GM12878 (cell line): ENCODE measurements around the gene LCA5. TPM values are rescaled to one million over a fixed set of nuclear protein-coding genes. Genes with fewer than 3 reads are reported as not detected.
A peak's percentile ranks its signal among the peaks of the same experiment; 100 is the strongest.

Experiments
- BCL11A ChIP-seq: IDR thresholded peaks from 2 replicates; pipeline ENCODE4 v1.6.1; 2011; ENCODE audit warnings: low read depth, low read length
- CBX5 ChIP-seq: sonication (generic); IDR thresholded peaks from 2 replicates; pipeline ENCODE4 v1.6.1; 2016; ENCODE audit warnings: low read depth, moderate library complexity, mild to moderate bottlenecking, inconsistent platforms
- ESRRA ChIP-seq: IDR thresholded peaks from 2 replicates; pipeline ENCODE4 v1.6.1; 2012; ENCODE audit warnings: mild to moderate bottlenecking, low read length, improper control_type of control experiment
- HDAC6 ChIP-seq: fragments of 200-600 bp; sonication (generic); IDR thresholded peaks from one replicate; pipeline ENCODE4 v1.8.0; 2017; ENCODE audit warnings: antibody characterized with exemption; ENCODE audit not compliant: unreplicated experiment
- KAT2A ChIP-seq: conservative IDR thresholded peaks from 2 replicates; pipeline ENCODE4 v1.6.1; 2011; ENCODE audit warnings: low read depth, low read length; ENCODE audit not compliant: control insufficient read depth
- NBN ChIP-seq: fragments of 450-650 bp; IDR thresholded peaks from 2 replicates; pipeline ENCODE4 v1.6.1; 2016
- NFYB ChIP-seq: IDR thresholded peaks from 2 replicates; pipeline ENCODE4 v1.6.1; 2011; ENCODE audit warnings: low read depth, mild to moderate bottlenecking, low read length, improper control_type of control experiment, moderate library complexity; ENCODE audit not compliant: insufficient read depth
- SMAD1 ChIP-seq: fragments of 450-650 bp; IDR thresholded peaks from 2 replicates; pipeline ENCODE4 v1.6.1; 2018; ENCODE audit warnings: mild to moderate bottlenecking, low read depth; ENCODE audit not compliant: partially characterized antibody
- SMC3 ChIP-seq: IDR thresholded peaks from 2 replicates; pipeline ENCODE4 v1.6.1; 2011; ENCODE audit warnings: low read length, improper control_type of control experiment, borderline replicate concordance
- STAT3 ChIP-seq: IDR thresholded peaks from 2 replicates; pipeline ENCODE4 v1.6.1; 2011; ENCODE audit warnings: low read depth, low read length, improper control_type of control experiment
- SUPT20H ChIP-seq: IDR thresholded peaks from 2 replicates; pipeline ENCODE4 v1.6.1; 2011; ENCODE audit warnings: low read depth, mild to moderate bottlenecking, low read length, moderate library complexity, borderline replicate concordance; ENCODE audit not compliant: control insufficient read depth
- ZNF622 ChIP-seq: fragments of 450-650 bp; IDR thresholded peaks from 2 replicates; pipeline ENCODE4 v1.6.1; 2017; ENCODE audit warnings: mild to moderate bottlenecking, inconsistent platforms
- polyA plus RNA-seq, 11 experiments: library from polyadenylated mRNA; depleted of rRNA in 4 of 11; unstranded in 6 of 11; stranded (reverse) in 5 of 11; fragments of >200 nt; fragmentation: Nextera tagmentation in 4 of 11; fragmentation: Illumina TruSeq in 1 of 11; extraction: Ambion mirVana in 4 of 11; extraction: Trizol in 1 of 11; gene quantifications; 1 replicate in 1 of 11; 2 replicates in 10 of 11; pipeline versions ENCODE4 v1.2.1 to v1.2.3, GENCODE V29; 2011 to 2016; ENCODE audit warnings: inconsistent platforms in 2 of 11, missing spikeins in 2 of 11, low read depth in 1 of 11
- total RNA-seq, 4 experiments: library from RNA; depleted of rRNA in 3 of 4; stranded (reverse); fragments of >200 nt in 3 of 4; fragmentation: Illumina TruSeq in 1 of 4; extraction: Trizol in 1 of 4; gene quantifications; 2 replicates each; pipeline versions ENCODE4 v1.2.1 to v1.2.3, GENCODE V29; 2013 to 2021
- TF ChIP-seq, protein P1 (sequence below): fragments of 450-650 bp; formaldehyde crosslinking; IDR thresholded peaks from 2 replicates; pipeline ENCODE4 v1.4.0; 2020; ENCODE audit warnings: mild to moderate bottlenecking, moderate library complexity
- TF ChIP-seq, protein P2 (sequence below): fragments of 450-650 bp; IDR thresholded peaks from 2 replicates; pipeline ENCODE4 v1.6.1; 2018; ENCODE audit warnings: mild to moderate bottlenecking, low read depth, moderate library complexity; ENCODE audit not compliant: partially characterized antibody
- TF ChIP-seq, protein P3 (sequence below): fragments of 450-650 bp; IDR thresholded peaks from 2 replicates; pipeline ENCODE4 v1.6.1; 2014; ENCODE audit warnings: mild to moderate bottlenecking
- TF ChIP-seq, protein P4 (sequence below): IDR thresholded peaks from 2 replicates; pipeline ENCODE4 v1.6.1; 2011; ENCODE audit warnings: borderline replicate concordance, low read depth, mild to moderate bottlenecking, moderate library complexity, low read length; ENCODE audit not compliant: insufficient read depth, poor library complexity, severe bottlenecking
- TF ChIP-seq, protein P5 (sequence below): IDR thresholded peaks from 2 replicates; pipeline ENCODE4 v1.6.1; 2011; ENCODE audit warnings: mild to moderate bottlenecking, low read depth, low read length, moderate library complexity; ENCODE audit not compliant: insufficient replicate concordance

LCA5 gene
- total and polyA plus RNA-seq, 10 of the 15 experiments (the other 5 are each of a cell fraction or from before 2014, with no cell fraction given) = 0.13 to 0.45 (median 0.27) TPM

DNA sequence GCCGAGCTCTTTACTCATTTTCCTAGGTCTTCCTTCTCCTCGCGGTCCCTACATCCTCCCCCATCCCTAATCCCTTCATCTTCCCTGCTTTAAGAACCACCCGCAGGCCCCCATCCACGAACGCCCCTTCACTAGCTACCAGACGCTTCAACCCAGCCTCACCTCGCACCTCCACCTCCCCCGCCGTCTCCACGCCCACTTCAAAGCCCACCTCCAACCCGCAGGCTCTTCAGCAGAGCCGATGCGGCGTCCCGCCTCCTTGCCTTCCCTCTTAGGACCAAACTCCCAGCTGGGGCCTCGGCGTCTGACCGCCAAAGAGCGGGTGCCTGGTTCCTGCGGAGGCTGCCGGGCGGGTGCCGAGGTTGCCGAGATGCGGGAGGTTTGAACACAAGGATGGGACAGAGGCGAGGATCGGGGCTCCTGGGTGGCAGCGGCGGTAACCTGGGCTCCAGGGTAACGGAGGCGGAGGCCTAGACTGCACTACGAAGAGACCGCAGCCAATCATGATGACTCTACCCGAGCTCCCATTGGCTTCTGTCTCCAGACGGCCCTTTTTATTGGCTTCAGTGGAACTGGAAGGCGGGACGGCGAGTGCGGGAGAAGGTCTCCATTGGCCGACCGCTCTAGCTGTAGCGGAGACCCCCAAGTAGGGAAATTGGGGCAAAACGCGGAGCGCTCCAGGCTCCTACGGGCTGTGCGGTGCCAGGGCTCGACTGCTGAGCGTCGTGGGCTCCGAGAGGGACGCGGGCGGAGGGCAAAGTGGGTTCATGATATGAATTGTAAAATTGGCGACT, at the start of gene LCA5 (continued):
- TF ChIP-seq, protein P1, sequence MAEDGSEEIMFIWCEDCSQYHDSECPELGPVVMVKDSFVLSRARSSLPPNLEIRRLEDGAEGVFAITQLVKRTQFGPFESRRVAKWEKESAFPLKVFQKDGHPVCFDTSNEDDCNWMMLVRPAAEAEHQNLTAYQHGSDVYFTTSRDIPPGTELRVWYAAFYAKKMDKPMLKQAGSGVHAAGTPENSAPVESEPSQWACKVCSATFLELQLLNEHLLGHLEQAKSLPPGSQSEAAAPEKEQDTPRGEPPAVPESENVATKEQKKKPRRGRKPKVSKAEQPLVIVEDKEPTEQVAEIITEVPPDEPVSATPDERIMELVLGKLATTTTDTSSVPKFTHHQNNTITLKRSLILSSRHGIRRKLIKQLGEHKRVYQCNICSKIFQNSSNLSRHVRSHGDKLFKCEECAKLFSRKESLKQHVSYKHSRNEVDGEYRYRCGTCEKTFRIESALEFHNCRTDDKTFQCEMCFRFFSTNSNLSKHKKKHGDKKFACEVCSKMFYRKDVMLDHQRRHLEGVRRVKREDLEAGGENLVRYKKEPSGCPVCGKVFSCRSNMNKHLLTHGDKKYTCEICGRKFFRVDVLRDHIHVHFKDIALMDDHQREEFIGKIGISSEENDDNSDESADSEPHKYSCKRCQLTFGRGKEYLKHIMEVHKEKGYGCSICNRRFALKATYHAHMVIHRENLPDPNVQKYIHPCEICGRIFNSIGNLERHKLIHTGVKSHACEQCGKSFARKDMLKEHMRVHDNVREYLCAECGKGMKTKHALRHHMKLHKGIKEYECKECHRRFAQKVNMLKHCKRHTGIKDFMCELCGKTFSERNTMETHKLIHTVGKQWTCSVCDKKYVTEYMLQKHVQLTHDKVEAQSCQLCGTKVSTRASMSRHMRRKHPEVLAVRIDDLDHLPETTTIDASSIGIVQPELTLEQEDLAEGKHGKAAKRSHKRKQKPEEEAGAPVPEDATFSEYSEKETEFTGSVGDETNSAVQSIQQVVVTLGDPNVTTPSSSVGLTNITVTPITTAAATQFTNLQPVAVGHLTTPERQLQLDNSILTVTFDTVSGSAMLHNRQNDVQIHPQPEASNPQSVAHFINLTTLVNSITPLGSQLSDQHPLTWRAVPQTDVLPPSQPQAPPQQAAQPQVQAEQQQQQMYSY (CRISPR knock-in tag) = no peak
- TF ChIP-seq SUPT20H = no peak
- TF ChIP-seq HDAC6 = no peak
- no peak for TF ChIP-seq SMC3
- no peak for TF ChIP-seq SMAD1
- TF ChIP-seq ZNF622 = no peak
- TF ChIP-seq KAT2A = no peak
- TF ChIP-seq, protein P2, sequence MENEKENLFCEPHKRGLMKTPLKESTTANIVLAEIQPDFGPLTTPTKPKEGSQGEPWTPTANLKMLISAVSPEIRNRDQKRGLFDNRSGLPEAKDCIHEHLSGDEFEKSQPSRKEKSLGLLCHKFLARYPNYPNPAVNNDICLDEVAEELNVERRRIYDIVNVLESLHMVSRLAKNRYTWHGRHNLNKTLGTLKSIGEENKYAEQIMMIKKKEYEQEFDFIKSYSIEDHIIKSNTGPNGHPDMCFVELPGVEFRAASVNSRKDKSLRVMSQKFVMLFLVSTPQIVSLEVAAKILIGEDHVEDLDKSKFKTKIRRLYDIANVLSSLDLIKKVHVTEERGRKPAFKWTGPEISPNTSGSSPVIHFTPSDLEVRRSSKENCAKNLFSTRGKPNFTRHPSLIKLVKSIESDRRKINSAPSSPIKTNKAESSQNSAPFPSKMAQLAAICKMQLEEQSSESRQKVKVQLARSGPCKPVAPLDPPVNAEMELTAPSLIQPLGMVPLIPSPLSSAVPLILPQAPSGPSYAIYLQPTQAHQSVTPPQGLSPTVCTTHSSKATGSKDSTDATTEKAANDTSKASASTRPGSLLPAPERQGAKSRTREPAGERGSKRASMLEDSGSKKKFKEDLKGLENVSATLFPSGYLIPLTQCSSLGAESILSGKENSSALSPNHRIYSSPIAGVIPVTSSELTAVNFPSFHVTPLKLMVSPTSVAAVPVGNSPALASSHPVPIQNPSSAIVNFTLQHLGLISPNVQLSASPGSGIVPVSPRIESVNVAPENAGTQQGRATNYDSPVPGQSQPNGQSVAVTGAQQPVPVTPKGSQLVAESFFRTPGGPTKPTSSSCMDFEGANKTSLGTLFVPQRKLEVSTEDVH = no peak
- TF ChIP-seq NBN = peak; percentile 20; the same call in 1 of the 2 replicates
- no peak for TF ChIP-seq STAT3
- TF ChIP-seq NFYB = peak; percentile 93
- no peak for TF ChIP-seq CBX5
- TF ChIP-seq, protein P3, sequence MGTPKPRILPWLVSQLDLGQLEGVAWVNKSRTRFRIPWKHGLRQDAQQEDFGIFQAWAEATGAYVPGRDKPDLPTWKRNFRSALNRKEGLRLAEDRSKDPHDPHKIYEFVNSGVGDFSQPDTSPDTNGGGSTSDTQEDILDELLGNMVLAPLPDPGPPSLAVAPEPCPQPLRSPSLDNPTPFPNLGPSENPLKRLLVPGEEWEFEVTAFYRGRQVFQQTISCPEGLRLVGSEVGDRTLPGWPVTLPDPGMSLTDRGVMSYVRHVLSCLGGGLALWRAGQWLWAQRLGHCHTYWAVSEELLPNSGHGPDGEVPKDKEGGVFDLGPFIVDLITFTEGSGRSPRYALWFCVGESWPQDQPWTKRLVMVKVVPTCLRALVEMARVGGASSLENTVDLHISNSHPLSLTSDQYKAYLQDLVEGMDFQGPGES = peak; percentile 86
- TF ChIP-seq, protein P4, sequence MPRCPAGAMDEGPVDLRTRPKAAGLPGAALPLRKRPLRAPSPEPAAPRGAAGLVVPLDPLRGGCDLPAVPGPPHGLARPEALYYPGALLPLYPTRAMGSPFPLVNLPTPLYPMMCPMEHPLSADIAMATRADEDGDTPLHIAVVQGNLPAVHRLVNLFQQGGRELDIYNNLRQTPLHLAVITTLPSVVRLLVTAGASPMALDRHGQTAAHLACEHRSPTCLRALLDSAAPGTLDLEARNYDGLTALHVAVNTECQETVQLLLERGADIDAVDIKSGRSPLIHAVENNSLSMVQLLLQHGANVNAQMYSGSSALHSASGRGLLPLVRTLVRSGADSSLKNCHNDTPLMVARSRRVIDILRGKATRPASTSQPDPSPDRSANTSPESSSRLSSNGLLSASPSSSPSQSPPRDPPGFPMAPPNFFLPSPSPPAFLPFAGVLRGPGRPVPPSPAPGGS = no peak
- TF ChIP-seq, protein P5, sequence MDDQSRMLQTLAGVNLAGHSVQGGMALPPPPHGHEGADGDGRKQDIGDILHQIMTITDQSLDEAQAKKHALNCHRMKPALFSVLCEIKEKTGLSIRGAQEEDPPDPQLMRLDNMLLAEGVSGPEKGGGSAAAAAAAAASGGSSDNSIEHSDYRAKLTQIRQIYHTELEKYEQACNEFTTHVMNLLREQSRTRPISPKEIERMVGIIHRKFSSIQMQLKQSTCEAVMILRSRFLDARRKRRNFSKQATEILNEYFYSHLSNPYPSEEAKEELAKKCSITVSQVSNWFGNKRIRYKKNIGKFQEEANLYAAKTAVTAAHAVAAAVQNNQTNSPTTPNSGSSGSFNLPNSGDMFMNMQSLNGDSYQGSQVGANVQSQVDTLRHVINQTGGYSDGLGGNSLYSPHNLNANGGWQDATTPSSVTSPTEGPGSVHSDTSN = no peak
- TF ChIP-seq ESRRA = no peak
- no peak for TF ChIP-seq BCL11A
